GM21723 (cell line): ENCODE data around the gene SH2B2.
"Not testable (repeated sequence)": the region's sequence is repeated elsewhere in the genome, so short reads cannot be mapped to it uniquely, and the experiment has no call there.

Source experiments
- ATAC-seq: cut with Tn5 transposase; IDR thresholded peaks from one replicate; pipeline ENCODE4 v1.9.1; 2021; ENCODE audit warnings: mild to moderate bottlenecking, moderate library complexity; ENCODE audit not compliant: unreplicated experiment

SH2B2 gene

DNA sequence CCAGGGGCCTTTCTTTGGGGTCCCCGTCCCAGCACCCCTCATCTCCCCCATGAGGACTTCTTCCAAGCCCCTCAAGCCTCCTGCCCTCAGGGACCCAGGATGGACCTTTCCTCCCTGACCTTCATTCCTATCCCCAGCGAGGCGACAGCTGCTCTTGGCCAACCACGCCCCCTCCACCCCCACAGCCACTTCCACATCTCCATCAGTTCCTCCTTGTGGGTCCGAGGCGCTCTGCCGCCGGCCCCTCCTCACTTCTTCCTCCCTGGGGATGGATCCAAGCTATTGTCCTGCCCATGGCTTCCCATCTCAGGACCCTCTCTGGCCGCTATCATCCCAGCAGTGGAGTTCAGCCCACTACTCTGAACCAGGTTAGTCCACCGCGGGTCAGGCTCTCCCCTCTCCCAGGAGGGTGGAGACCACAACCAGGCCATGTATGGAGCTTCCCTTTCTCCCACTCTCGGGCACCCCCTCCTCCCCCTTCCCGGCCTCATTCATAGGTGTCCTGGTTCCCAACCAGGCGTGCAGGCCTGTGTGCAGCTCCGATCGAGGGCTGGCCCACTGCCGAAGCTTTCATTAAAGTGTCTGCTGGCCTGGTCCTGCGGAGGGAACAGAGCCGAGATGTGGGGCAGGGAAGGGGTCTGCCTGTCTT is 1.7 kb upstream of the SH2B2 start:
- no peak for ATAC-seq

DNA sequence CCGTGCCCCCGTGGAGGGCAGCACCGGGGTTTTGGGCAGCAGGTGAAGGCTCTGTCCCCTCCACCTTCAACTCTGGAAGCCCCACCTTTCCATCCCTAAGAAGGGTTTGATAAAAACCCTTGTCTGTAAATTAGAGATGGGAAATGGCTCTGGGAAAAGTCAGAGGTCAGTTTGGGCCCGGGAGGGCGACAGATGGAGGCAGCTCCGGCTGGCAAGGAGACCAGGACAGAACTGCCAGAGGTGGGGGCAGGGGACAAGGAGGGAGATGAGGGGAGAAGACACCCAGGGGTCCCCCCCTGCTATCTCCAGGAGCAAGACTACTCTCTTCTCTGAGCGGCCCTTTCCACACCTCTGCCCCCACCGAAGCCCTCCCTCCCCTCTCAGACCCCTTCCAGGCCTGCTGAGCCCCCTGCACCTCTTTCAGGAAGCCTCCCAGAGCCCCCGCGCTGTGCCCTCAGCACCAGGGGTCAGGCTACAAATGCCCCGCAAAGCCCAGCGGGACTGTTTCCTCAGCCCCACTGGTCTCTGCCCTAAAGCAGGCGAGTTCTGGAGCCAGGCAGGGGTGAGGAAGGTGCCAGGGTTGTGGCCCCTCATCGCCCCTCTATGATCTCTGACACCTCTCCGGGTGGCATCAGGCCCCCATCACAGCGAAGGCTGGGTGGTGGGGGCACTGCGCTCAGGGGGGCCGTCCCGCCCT is 980 bp upstream of the SH2B2 start:
- ATAC-seq, result peak; percentile 0

DNA sequence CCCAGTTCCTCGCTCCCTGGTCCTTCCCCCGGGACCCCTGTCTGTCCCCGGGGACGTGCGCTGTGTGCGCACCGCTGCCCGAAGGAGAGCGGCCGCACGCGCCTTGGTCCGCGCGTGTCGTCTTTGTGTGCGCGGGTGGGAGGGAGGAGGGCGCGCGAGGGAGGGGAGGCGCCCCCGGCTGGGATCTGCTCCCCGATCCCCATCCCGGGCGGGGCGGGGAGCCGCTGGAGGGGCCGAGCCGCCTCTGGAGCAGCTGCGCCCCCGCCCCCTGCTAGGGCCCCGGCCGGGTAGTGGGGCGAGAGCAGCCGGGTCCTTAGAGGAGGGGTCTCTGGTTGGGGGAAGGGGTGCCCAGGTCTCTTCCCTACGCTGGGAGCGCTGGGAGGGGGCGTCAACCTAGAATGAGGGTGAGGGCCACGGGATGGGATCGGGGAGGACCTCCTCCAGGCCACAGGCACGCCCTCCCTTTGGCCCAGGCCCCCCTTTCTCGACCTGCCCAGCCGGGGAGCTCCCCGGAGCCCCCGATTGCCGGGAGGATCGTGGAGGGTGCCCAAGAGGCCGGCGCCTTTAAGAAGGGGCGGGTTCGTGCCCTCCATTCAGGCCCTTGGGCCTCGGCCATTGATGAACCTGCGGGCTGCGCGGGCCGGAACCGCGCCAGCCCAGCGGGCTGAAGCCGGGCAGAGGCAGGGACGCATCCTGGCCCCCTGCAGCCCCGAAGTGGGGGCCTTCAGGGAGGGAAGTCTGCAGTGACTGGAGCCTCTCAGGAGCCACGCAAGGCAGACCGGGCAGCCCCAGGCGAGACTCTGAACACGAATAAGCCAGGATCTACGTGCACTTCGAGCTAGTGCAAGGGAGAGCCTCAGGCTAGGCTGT is 678 bp downstream of the SH2B2 start:
- peak; percentile 17 for ATAC-seq

DNA sequence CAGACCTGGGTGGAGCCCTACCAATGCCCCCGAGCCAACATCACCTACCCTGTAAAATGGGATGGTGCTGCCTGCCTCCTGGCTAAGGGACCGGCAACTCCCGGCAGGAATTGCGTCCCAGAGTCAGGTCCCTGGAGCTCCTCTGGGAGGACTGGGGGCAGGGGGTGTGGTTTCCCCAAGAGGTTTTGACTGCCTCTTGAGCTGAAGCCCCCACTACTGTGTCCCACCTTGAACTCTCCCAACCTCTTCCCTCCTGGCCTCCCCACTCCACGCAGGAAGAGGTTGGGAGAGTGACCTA is 1.3 kb downstream of the SH2B2 start:
- ATAC-seq, result no peak

DNA sequence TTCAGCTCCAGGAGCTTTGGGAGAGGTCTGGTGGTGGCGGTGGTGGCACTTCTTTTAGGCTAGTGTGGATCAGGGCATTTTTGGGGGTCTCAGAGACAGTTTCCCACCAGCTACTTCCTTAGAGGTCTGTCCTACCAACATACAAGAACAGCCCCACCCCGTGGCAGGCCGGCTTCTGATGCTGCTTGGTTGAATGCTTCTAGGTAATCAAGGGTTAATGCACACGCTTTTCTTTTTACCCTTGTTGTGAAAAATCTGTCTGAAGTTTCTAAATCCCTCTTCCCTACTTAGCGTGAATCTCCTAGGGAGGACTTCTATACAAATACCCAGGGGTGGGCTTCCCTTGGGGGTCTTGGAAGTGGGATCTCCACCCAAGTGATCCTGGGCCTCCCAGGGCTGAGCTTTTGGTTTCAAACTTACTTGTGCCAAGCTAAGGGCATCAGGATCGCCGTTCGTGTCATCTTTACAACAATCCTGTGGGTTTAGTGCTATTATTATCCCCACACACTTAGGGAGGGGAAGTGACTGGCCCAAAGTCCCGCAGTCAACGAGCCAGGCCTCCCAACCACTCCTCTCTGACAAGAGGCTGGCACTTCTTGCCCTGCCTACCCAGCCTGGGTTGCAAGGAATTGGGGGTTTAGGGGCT is 1.7 kb downstream of the SH2B2 start:
- no peak for ATAC-seq

DNA sequence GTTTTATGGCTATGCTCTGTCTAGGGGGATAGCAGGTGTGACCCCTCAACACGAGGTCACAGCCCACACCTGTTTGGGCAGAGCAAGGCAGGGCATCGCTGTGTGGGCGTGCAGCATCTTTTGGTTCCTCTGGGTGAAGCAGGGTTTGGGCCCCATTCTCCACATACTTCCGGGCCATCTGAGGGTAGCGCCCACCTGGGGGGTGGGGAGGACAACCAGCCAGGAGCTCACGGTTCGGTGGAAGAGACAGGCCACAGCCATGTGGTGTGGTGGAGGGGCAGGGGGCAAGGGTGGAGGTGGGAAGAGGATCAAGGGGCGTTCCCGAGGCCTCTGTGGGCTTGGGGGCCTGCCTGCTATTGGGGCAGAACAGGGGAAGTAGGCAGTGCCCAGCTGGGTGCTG is 2.4 kb downstream of the SH2B2 start:
- ATAC-seq, result no peak

DNA sequence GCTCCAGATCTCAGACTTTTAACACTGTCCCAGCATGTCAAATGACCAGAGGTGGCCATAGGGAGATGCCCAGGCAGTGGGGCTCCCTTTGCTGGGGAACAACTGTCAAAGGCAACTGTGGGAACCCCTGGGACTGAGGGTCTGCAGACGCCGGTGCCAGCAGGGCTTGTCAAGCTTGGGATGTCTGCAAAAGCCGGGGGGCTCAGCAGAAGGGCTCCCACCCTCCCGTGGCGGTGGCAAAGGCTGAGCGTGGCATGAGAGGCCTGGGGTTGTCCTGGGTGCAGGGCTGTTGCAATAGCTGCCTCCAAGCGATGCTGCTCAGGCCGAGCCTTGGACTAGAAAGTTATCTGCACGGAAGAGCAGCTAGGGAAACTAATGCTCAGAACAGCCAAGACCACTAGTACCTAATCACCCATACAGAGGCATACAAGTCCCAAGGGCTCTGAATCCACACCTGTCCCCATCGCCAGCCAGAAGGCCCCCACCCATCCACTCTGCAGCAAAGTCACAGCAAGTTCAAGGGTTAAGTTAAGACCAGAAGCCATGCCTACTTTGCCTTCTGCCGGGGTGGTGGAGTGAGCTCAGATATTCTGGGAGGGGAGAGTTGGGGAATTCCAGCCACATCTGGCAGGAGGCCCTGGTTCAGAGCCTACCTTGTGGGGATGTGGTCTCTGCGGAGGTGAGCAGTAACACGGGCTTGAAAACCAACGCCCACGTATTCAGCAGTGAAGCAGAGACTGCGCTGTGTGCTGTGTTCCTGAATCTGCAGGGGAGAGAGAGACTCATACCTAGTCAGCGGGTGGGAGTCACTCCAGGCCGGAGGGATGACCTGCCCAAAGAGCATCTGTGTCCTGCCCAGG is 4.6 kb downstream of the SH2B2 start:
- peak; percentile 45 for ATAC-seq

DNA sequence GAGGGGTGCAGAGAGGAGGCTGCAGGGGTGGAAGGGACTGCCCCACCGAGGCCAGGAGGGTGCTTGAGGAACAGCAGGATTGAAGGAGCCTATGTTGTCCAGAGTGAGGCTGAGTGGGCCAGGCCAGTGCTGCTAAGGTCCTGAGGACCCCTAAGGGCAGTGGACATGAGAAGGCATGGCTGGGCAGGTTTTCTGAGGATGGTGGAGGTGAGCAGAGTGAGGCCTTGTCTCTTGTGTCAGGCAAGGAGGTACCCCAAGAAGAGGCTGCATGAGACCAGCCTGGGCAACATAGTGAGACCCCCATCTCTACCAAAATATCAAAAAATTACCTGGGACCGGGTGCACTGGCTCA is 5.2 kb downstream of the SH2B2 start:
- no peak for ATAC-seq

DNA sequence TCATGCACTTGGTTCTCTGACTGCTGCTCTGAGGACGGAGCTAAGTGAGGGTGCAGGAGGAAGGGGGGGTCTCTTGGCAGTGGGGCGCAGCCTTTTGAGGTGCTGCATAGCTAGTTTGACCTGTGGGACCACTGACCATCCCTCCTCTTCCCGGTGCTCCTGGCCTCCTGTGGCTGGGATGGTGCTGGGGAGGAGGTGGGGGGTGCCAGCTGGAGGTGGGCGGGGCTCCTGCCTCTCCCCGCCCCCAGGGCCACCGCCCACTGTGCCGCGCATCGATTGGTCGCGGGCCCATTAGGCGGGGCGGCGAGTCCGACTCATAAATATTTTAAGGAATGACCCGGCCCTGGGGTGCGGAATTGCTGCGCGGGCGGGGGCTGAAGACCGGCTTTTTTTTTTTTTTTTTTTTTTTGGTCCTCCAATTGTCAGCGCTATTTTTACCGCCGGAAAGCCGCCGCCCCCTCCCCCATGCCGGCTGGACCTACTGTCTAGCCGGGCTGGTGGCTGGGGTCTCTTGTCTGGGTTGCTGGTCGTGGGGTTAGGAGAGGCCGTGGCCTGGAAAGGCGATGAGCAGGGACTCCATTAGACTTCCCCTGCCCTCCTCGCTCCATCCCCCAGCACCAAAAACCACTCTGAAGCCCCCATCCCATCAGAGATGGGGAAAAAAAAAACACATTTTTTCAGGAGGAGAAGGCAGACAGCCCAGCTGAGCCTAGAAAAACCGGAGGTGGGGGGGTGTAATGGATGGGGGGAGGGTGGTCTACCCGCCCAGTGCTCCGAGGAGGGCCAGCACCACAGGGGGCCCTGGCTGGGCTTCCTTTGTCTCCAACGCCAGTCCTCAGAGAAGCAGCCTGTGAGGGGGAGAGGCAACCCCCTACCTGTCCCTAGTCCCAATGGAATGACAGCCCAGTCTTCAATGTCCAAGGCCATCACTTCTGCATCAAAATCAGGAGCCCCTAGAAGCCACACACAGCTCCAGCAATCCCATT is 6.4 kb downstream of the SH2B2 start:
- ATAC-seq, result no peak

DNA sequence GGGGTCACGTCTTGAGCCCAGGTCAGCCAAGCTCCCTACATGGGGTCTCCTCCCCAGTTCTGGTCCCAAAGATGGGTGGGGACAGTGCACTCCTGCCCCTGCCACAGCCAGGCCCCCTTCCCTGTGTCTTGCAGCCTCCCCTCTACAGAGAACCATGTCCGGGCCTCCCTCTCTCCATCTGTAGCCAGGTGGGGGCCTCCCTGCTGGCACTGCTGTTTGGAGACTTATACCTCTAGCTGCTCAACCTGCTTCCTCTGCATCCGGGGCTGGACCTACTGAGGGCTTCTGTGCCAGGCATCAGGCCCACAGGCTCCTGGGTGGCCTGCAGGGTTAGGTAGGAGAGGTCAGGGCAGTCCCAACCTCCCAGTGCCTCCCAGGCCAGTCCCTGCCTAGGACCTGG is 7.9 kb downstream of the SH2B2 start:
- no peak for ATAC-seq

DNA sequence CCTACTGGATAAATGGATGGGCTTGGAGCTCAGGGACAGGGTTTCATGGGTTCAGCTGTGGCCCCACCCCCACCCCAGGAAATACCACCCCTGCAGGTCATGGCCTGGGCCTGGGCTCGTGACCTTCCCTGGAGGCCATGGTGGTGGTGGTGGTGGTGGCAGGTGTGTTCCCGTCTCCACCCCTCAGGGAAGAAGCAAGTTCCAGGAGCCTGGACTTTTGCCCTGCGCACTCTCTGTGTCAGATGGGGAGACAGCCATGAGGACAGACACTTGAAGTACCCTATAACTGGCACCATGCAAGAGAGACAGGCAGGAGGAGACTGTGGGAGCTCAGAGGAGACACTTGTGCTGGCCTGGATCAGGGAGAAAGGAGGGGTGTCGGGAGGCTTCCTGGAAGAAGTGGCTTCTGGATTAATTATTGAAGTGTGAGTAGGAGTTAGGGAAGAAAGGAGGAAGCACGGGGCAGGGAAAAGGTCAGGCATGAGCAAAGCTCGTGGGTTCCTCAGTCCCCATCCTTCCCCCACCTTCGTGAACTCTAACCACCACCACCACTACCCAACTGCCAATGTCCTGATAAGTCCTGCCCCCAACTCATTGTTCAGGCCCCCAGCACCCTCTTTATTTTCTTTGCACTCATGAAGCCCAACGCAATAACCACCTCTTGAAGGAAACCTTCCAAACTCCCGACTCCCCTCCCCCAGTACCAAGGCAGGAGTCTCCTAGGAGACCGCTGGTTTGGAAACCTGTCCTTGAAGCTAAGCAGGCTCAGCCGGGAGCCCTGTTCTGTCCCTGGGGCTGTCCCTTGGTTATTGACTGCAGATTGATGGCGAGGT is 8.9 kb downstream of the SH2B2 start:
- ATAC-seq, result no peak

DNA sequence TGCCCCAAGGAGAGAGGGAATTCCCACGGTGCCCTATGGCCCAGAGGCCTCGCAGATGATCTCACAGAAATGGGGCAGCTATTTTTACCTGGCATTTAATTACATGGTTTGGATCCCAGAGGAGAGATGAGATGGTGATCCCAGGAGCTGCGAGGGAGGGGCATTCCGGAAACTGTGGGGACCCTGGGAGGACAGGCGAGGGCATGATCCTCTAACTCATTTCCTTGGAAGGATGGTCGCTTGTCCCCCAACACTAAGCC is 9.4 kb downstream of the SH2B2 start:
- no peak for ATAC-seq

DNA sequence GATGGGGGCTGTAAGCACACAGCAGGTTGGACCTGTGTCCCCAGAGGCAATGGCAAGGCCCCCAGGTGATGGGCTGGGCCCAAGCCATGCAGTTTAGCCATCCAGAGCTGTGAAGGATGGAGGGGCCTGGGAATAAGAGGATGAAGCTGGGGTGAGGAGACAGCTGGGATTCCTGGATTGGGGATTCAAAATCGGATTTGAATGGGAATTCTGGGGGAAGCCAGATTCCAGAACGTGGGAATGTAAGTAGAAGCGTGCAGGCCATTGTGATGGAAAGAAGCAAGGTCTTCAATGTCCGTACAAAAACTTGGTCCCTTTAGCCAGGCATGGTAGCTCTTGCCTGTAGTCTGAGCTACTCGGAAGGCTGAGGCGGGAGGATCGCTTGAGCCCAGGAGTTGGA is 9.8 kb downstream of the SH2B2 start:
- ATAC-seq, result no peak

DNA sequence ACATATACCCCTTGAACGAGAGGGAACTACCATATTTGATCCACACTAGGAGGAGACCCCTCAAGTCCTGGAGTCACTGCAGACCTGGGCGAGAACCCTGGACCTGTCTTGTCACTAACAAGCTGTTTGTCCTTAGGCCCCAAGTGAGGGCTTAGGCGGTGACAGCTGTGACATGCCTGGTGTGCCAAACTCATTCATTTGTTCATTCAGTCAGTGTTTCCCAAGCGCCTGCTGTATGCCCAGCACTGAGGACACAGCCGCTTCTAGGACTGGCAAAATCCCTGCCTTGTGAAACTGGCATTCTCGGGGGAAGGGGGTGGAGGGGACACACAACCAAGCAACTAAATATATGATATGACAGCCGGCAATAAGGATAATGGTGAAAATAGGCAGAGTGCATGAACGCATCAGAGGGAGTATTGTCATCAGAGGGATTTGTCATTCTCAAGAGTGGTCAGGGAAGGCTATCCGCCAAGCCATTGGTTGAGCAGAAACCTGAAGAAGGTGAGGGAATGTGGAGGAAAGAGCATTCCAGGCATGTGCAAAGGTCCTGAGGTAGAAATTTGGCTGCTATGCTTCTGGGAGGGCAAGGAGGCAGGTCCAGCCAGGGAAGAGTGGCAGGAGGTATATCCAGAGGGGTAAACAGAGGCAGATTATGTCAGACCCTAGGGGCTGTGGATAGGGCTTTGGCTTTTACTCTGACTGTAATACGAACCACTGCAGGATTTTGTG is 11.0 kb downstream of the SH2B2 start:
- no peak for ATAC-seq

DNA sequence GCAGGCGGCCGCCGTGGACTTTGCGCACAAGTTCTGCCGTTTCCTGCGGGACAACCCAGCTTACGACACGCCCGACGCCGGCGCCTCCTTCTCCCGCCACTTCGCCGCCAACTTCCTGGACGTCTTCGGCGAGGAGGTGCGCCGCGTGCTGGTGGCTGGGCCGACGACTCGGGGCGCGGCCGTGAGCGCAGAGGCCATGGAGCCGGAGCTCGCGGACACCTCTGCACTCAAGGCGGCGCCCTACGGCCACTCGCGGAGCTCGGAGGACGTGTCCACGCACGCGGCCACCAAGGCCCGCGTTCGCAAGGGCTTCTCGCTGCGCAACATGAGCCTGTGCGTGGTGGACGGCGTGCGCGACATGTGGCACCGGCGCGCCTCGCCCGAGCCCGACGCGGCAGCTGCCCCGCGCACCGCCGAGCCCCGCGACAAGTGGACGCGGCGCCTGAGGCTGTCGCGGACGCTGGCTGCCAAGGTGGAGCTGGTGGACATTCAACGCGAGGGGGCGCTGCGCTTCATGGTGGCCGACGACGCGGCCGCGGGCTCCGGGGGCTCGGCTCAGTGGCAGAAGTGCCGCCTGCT is 14.1 kb downstream of the SH2B2 start:
- ATAC-seq, result no peak

DNA sequence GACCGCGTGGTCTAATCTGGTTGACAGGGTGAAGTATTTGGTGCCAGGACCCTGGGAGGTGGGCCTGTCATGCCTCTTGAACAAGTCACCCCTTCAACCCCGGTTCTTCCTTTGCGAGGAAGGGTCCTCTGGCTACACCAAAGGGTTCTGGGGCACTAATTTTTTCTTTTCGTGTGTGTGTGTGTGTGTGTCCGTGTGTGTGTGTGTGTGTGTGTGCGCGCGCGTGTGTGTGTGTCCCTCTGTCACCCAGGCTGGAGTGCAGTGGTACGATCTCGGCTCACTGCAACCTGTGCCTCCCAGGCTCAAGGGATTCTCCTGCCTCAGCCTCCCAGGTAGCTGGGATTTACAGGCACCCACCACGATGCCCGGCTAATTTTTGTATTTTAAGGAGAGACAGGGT is 14.7 kb downstream of the SH2B2 start:
- not testable (repeated sequence) for ATAC-seq

DNA sequence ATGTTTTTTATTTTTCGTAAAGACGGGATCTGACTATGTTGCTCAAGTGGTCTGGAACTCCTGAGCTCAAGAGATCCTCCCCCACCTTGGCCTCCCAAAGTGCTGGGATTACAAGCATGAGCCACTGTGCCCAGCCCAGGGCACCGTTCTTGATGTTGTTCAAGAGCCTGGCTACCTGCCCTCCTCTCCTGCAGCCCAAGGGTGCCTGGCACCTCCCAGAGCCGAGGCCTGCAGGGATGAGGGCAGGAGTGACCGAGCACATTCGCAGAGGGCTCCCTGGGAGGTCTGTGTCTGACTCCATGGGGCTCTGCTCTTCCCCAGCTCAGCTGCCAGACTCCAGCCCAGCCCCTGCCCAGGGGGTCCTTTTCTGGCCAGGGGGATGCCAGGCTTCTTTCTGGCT is 15.4 kb downstream of the SH2B2 start:
- ATAC-seq, result no peak
